PC-9 (cell line): ENCODE results near the gene GNRHR. TPM values are rescaled to one million over a fixed set of nuclear protein-coding genes. Genes with fewer than 3 reads are reported as not detected.

ENCODE experiments used
- BruUV-seq: library from RNA; stranded (reverse); fragments of 400-500 nt; replicated peaks from 2 replicates; lab custom pipeline; 2021; lab: Mats Ljungman, UMichigan
- CTCF ChIA-PET: fragments of 300-600 bp; sonication (Branson Sonifier 250); formaldehyde crosslinking; loops from one replicate; lab custom pipeline; 2022; ENCODE audit warnings: antibody characterized with exemption; lab: Charles Lee
- POLR2A ChIA-PET: fragments of 300-600 bp; sonication (Branson Sonifier 250); formaldehyde crosslinking; loops from one replicate; lab custom pipeline; 2022; ENCODE audit warnings: antibody characterized with exemption; ENCODE audit not compliant: unreplicated experiment; lab: Charles Lee
- DNase-seq, 2 experiments: peaks; one replicate each; pipeline versions ENCODE4 v3.0.0 to v3.0.0-alpha.2; 2015 to 2022; ENCODE audit warnings: mixed read lengths in 1 of 2
- H2AFZ ChIP-seq: fragments of 200-600 bp; sonication (generic); 2 replicates; pipeline ENCODE4 v1.8.1; 2017; ENCODE audit warnings: antibody characterized with exemption
- H3F3A ChIP-seq: fragments of 200-600 bp; sonication (generic); 2 replicates; pipeline ENCODE4 v1.8.1; 2017; ENCODE audit warnings: antibody characterized with exemption, mild to moderate bottlenecking, low read depth; ENCODE audit not compliant: insufficient read depth
- H3K27ac ChIP-seq: fragments of 200-600 bp; sonication (generic); 2 replicates; pipeline ENCODE4 v1.6.1; 2016; ENCODE audit warnings: mixed run types
- H3K27me3 ChIP-seq: fragments of 200-600 bp; sonication (generic); 2 replicates; pipeline ENCODE4 v1.6.1; 2016; ENCODE audit warnings: low read depth, mixed run types; ENCODE audit not compliant: insufficient read depth
- H3K36me3 ChIP-seq: fragments of 200-600 bp; sonication (generic); 2 replicates; pipeline ENCODE4 v1.6.1; 2016; ENCODE audit warnings: low read depth, mixed run types
- H3K4me1 ChIP-seq: fragments of 200-600 bp; sonication (generic); replicated peaks from 2 replicates; pipeline ENCODE4 v1.6.1; 2016; ENCODE audit warnings: mixed run types; ENCODE audit not compliant: insufficient read depth
- H3K4me2 ChIP-seq: fragments of 200-600 bp; sonication (generic); 2 replicates; pipeline ENCODE4 v1.6.1; 2017; ENCODE audit warnings: mixed run types
- H3K4me3 ChIP-seq: fragments of 200-600 bp; sonication (generic); 2 replicates; pipeline ENCODE4 v1.6.1; 2016; ENCODE audit warnings: mixed run types
- H3K79me2 ChIP-seq: fragments of 200-600 bp; sonication (generic); 2 replicates; pipeline ENCODE4 v1.6.1; 2017; ENCODE audit warnings: low read depth, mixed run types
- H3K9me2 ChIP-seq: fragments of 200-600 bp; sonication (generic); 2 replicates; pipeline ENCODE4 v1.8.1; 2017; ENCODE audit warnings: mild to moderate bottlenecking; ENCODE audit not compliant: insufficient read depth
- H3K9me3 ChIP-seq: fragments of 200-600 bp; sonication (generic); 2 replicates; pipeline ENCODE4 v1.8.1; 2016; ENCODE audit warnings: low read depth; ENCODE audit not compliant: insufficient read depth
- H4K20me1 ChIP-seq: fragments of 200-600 bp; sonication (generic); 2 replicates; pipeline ENCODE4 v1.8.1; 2017; ENCODE audit not compliant: insufficient read depth
- EZH2 ChIP-seq: fragments of 200-600 bp; sonication (generic); IDR thresholded peaks from 2 replicates; pipeline ENCODE4 v1.8.0; 2017; ENCODE audit warnings: antibody characterized with exemption, low read depth
- intact Hi-C: fragments of 100-400 bp; cut with micrococcal nuclease; formaldehyde crosslinking; loops from one replicate; pipeline ENCODE4 v1.10.0; 2022; ENCODE audit not compliant: unreplicated experiment
- total RNA-seq: library from RNA; stranded (reverse); gene quantifications from 2 replicates; pipeline ENCODE4 v1.2.3, GENCODE V29; 2021
- TF ChIP-seq, protein P1 (sequence below): fragments of 200-600 bp; sonication (generic); conservative IDR thresholded peaks from 2 replicates; pipeline ENCODE4 v1.6.1; 2017; ENCODE audit warnings: mixed run types, antibody characterized with exemption, mild to moderate bottlenecking, moderate library complexity

The GNRHR gene
- total RNA-seq, 1 experiment from 2014 or later, result not detected

DNA sequence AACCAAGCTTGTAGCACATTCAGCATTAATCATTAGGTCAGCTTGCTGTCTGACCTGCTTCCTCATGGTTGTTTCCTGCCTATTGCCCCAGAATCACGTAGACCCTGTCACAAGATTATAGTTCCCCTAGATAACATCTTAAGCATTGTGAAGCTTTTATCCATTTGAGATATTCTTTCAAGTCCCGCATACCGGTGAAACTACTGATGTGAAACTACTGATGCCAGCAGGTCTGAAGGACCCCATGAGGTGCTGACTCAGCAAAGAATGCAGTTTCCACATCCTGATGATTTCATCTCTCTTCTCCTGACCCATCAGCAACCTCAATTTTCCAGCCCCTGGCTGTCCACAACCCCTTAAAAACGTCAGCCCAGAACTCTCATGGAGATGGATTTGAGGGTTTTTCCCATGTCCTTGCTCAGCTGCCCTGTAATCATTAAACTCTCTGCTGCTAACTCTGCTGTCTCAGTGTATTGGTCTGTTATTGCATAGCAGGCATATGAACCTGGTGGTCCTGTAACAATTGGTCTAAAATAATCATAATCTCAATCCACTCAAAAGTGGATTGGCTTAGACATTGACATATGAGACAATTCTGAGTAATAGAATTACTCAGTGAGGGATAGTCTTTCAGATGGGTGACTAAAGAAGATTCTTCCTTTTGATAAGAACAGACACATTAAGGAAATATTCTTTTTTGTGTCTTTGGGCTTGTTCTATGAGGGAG, 26.9 kb downstream of the GNRHR start:
- Histone ChIP-seq H3K79me2 (no peaks in the 10 kb centered on the region), H2AFZ (no peak overlapping the region), H3K27me3 (no peaks in the 10 kb centered on the region), H3K4me3 (no peak overlapping the region), H4K20me1 (no peaks in the 10 kb centered on the region), H3K36me3 (no peaks in the 10 kb centered on the region), H3K4me2 (peak overlapping the region; percentile 26; the same call in 1 of the 2 replicates), H3K9me2 (no peaks in the 10 kb centered on the region), H3F3A (peaks cover 3% of the 10 kb centered on the region; the same call in 1 of the 2 replicates), H3K9me3 (peaks cover 9% of the 10 kb centered on the region; the same call in 1 of the 2 replicates), H3K27ac (peak overlapping the region; percentile 27), H3K4me1 (peaks cover 1% of the 10 kb centered on the region; the same call in 1 of the 2 replicates)
- no peak for TF ChIP-seq EZH2
- CTCF ChIA-PET, result interaction anchor here (0.5 kb wide), 1 partner anchor 16 kb away, joined by 3 read pairs; no protein-coding TSS in a partner anchor
- no TSS peak for BruUV-seq
- POLR2A ChIA-PET, result no interaction called here
- intact Hi-C loops, result no loop called here
- peak in 1 of 2 experiments; percentile 35 for DNase-seq

DNA sequence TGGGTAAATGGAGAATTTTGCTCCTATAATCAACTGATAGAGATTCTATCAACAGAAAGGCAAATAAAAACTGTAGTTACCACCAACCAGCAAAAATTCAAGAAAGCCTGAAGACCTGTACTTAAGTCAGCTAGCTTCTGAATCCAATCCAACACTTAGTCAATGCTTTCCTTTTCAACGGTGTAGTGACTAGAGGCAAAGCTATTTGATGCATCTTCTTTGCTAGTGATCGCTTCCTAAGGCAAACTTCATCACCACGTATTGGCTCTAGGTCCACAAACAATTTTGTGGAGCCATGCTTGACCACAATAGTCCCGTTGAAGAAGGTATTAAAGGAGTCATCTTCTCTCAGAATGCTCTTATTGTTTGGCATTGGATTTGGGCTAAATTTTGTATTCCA, 28.2 kb downstream of the GNRHR start:
- no peak overlapping the region for H3K27ac ChIP-seq
- intact Hi-C loops, result no loop called here
- no peak overlapping the region for H3K4me2 ChIP-seq
- H2AFZ ChIP-seq, result no peak overlapping the region
- no peak overlapping the region for H3K4me3 ChIP-seq
- H3K9me2 ChIP-seq, result no peaks in the 10 kb centered on the region
- H3K27me3 ChIP-seq, result no peaks in the 10 kb centered on the region
- TF ChIP-seq EZH2, result no peak
- TF ChIP-seq, protein P1, sequence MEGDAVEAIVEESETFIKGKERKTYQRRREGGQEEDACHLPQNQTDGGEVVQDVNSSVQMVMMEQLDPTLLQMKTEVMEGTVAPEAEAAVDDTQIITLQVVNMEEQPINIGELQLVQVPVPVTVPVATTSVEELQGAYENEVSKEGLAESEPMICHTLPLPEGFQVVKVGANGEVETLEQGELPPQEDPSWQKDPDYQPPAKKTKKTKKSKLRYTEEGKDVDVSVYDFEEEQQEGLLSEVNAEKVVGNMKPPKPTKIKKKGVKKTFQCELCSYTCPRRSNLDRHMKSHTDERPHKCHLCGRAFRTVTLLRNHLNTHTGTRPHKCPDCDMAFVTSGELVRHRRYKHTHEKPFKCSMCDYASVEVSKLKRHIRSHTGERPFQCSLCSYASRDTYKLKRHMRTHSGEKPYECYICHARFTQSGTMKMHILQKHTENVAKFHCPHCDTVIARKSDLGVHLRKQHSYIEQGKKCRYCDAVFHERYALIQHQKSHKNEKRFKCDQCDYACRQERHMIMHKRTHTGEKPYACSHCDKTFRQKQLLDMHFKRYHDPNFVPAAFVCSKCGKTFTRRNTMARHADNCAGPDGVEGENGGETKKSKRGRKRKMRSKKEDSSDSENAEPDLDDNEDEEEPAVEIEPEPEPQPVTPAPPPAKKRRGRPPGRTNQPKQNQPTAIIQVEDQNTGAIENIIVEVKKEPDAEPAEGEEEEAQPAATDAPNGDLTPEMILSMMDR, result no peak
- peaks cover 9% of the 10 kb centered on the region; the same call in 1 of the 2 replicates for H3K9me3 ChIP-seq
- no peaks in the 10 kb centered on the region for H4K20me1 ChIP-seq
- H3F3A ChIP-seq, result peaks cover 3% of the 10 kb centered on the region; the same call in 1 of the 2 replicates
- no peaks in the 10 kb centered on the region for H3K36me3 ChIP-seq
- BruUV-seq, result no TSS peak
- H3K79me2 ChIP-seq, result no peaks in the 10 kb centered on the region
- CTCF ChIA-PET, result no interaction called here
- peaks cover 14% of the 10 kb centered on the region for H3K4me1 ChIP-seq
- no peak for DNase-seq
- POLR2A ChIA-PET, result no interaction called here

DNA sequence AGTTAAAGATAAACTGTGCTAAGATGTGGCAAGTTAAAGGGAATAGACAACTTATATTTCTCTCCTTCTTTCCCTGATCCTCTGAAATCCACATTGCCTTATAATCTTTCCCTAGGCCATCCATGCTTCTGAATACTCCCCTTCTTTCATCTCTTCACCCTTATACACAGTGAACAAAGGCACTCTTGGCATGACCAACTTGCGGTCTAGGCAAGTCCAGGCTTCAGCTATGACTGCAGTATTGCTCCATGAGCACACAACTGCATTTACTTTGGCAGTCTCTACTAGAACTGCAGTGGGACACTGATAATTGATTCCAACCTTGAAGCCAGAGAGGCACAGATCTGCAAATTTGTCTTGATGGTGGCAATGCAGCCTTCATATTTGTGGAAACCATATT, 29.1 kb downstream of the GNRHR start:
- Histone ChIP-seq H3K36me3 (no peaks in the 10 kb centered on the region), H4K20me1 (no peaks in the 10 kb centered on the region), H3F3A (peaks cover 3% of the 10 kb centered on the region; the same call in 1 of the 2 replicates), H3K27ac (no peak overlapping the region), H3K27me3 (no peaks in the 10 kb centered on the region), H2AFZ (no peak overlapping the region), H3K4me1 (peaks cover 14% of the 10 kb centered on the region), H3K9me3 (peaks cover 9% of the 10 kb centered on the region; the same call in 1 of the 2 replicates), H3K9me2 (no peaks in the 10 kb centered on the region), H3K4me3 (no peak overlapping the region), H3K79me2 (no peaks in the 10 kb centered on the region), H3K4me2 (no peak overlapping the region)
- no peak for DNase-seq
- TF ChIP-seq, protein P1, result no peak
- no peak for TF ChIP-seq EZH2
- no TSS peak for BruUV-seq
- ChIA-PET CTCF (no interaction called here), POLR2A (no interaction called here)
- intact Hi-C loops, result no loop called here
